ENCODE results near the gene KSR2. TPM values are rescaled to one million over a fixed set of nuclear protein-coding genes. Genes with fewer than 3 reads are reported as not detected.

The KSR2 gene
- total and polyA plus RNA-seq, 2 of the 4 experiments (the other 2 are of a cell fraction), result not detected

DNA sequence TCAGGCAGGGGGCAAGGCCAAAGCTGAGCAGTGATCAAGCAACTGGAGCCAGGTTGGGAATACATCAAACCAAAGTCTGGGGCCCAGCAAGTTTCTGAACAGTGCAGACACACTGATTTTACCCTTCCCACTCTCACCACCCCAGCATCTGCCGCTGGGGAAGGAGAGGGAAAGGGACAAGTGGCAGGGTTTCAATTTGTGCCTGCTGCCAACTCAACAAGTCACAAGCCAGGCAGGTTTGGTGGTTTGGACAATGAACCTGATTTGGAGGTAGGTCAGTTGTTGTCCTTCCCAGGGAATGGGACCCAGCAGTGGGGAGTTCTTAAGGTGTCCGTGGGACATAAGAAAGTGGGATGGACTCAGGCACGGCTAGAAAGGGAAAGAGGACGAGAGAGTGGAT lies 455.4 kb downstream of the KSR2 start:
- WGBS, 2 experiments (ENCODE audit: extremely low coverage in 2 of 2, insufficient read length in 1 of 2), result no CpG with 5 or more reads among the region's 4 CpGs
- no peak overlapping the region for H2BK120ac ChIP-seq (ENCODE audit: low read depth, low read length)
- no peaks in the 10 kb centered on the region for H3K4me1 ChIP-seq (ENCODE audit: control insufficient read depth, insufficient read depth, low read length)
- H3K9me3 ChIP-seq (ENCODE audit: control insufficient read depth, insufficient read depth, low read length), result peaks cover 22% of the 10 kb centered on the region
- dilution Hi-C loops (cut with HindIII; ENCODE audit: low sequenced_read_pairs, unreplicated experiment), result no loop called here
- no peak overlapping the region for H3K4ac ChIP-seq (ENCODE audit: low read depth, low read length)
- BruUV-seq (replicated peaks), result no TSS peak
- no peaks in the 10 kb centered on the region for H3K27me3 ChIP-seq (ENCODE audit: control insufficient read depth, insufficient read depth, low read length)
- TF ChIP-seq RCOR1 (IDR thresholded peaks at IDR 0.05; ENCODE audit: insufficient replicate concordance, low read length) (no peak), SMC3 (IDR thresholded peaks at IDR 0.05; ENCODE audit: low read depth, low read length) (no peak), BHLHE40 (IDR thresholded peaks at IDR 0.05; ENCODE audit: low read depth, low read length) (no peak), CHD1 (IDR thresholded peaks at IDR 0.05; ENCODE audit: low read depth, low read length) (no peak), NFE2L2 (IDR thresholded peaks at IDR 0.05; ENCODE audit: low read depth, low read length) (no peak), FOS (IDR thresholded peaks at IDR 0.05; ENCODE audit: low read depth, low read length) (no peak), CEBPB (IDR thresholded peaks at IDR 0.05; ENCODE audit: low read depth, low read length) (no peak), RFX5 (IDR thresholded peaks at IDR 0.05; ENCODE audit: low read depth, low read length) (no peak), RAD21 (IDR thresholded peaks at IDR 0.05; ENCODE audit: low read length) (no peak)
- TF ChIP-seq, protein P1, sequence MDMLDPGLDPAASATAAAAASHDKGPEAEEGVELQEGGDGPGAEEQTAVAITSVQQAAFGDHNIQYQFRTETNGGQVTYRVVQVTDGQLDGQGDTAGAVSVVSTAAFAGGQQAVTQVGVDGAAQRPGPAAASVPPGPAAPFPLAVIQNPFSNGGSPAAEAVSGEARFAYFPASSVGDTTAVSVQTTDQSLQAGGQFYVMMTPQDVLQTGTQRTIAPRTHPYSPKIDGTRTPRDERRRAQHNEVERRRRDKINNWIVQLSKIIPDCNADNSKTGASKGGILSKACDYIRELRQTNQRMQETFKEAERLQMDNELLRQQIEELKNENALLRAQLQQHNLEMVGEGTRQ (IDR thresholded peaks at IDR 0.05; ENCODE audit: low read depth, low read length), result no peak
- no peak overlapping the region for H3K27ac ChIP-seq (ENCODE audit: insufficient read depth, low read length)
- no peak overlapping the region for H3K4me3 ChIP-seq (ENCODE audit: insufficient read depth, low read depth, low read length)
- no peak overlapping the region for H2BK5ac ChIP-seq (ENCODE audit: low read depth, low read length, poor library complexity, severe bottlenecking)
- H2AK9ac ChIP-seq (replicated peaks; ENCODE audit: low read depth, low read length, poor library complexity), result no peak overlapping the region
- no peaks in the 10 kb centered on the region for H4K20me1 ChIP-seq (ENCODE audit: insufficient read depth, low read length)
- H4K8ac ChIP-seq (ENCODE audit: low read depth in 2 of 2, low read length in 2 of 2), result no peak overlapping the region
- intact Hi-C loops (cut with micrococcal nuclease), result no loop called here
- no peak overlapping the region for H4K5ac ChIP-seq (ENCODE audit: low read depth, low read length)
- no peak overlapping the region for H3K4me2 ChIP-seq (ENCODE audit: low read depth, low read length)
- no peak overlapping the region for H2BK15ac ChIP-seq (ENCODE audit: low read depth, low read length)
- no peaks in the 10 kb centered on the region for H3K9me1 ChIP-seq (ENCODE audit: insufficient read depth, low read length)
- H3K36me3 ChIP-seq (ENCODE audit: control insufficient read depth, insufficient read depth, low read length), result no peaks in the 10 kb centered on the region
- no peak overlapping the region for H3K56ac ChIP-seq (ENCODE audit: extremely low read depth, insufficient read depth, low read length)
- no peak for DNase-seq
- H3K9ac ChIP-seq (ENCODE audit: low read depth, low read length), result no peak overlapping the region
- no peak overlapping the region for H2AK5ac ChIP-seq (ENCODE audit: low read depth, low read length)
- CTCF ChIA-PET, result no interaction called here
- H3K23ac ChIP-seq (ENCODE audit: low read depth, low read length), result no peak overlapping the region
- no peak overlapping the region for H3K18ac ChIP-seq (ENCODE audit: low read depth, low read length)
- in situ Hi-C loops (cut with MboI; ENCODE audit: low sequenced_read_pairs), result no loop called here
- H3K79me1 ChIP-seq (ENCODE audit: low read depth in 1 of 2, low read length in 2 of 2), result no peaks in the 10 kb centered on the region
- H2AFZ ChIP-seq (replicated peaks; ENCODE audit: low read length, poor library complexity), result no peak overlapping the region
- H2BK20ac ChIP-seq (ENCODE audit: low read depth, low read length), result no peak overlapping the region
- no peak overlapping the region for H3K14ac ChIP-seq (replicated peaks; ENCODE audit: low read depth, low read length)
- H4K91ac ChIP-seq (ENCODE audit: insufficient read depth, low read depth, low read length), result no peak overlapping the region
- POLR2A ChIA-PET (ENCODE audit: unreplicated experiment), result no interaction called here
- no peak for ATAC-seq (ENCODE audit: low read depth)

Measured in IMR-90 (cell line).